HG03565 (cell line): ENCODE results near the gene HGF.

Experiments
- ATAC-seq: cut with Tn5 transposase; IDR thresholded peaks from one replicate; pipeline ENCODE4 v1.9.1; 2021; ENCODE audit warnings: mild to moderate bottlenecking, moderate library complexity; ENCODE audit not compliant: unreplicated experiment

Gene HGF

GRCh38 chr7:81776948-81777630 is 7.2 kb upstream of the HGF start:
- no peak for ATAC-seq

GRCh38 chr7:81776161-81776560 is 6.3 kb upstream of the HGF start:
- no peak for ATAC-seq

- no peak for ATAC-seq
Measured at GRCh38 chr7:81775560-81775959, 5.7 kb upstream of the HGF start.

DNA sequence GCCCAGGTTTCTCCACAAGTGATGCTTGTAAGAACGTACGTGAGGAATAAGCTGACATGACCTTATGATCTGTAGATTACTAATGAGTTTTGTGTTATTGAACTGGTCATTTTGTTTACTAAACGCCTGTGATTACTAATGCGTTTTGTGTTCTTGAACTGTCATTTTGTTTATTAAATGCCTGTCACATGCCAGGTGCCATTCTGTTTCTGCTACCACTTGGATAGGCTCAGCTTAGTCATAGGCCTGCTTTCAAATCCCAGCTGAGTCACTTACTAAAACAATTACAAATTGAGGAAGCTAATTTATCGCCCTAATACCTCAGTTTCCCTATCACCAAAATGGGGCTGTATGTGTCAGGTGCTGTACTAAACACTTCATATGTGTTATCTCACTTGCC is 4.7 kb upstream of the HGF start:
- ATAC-seq, result no peak

DNA sequence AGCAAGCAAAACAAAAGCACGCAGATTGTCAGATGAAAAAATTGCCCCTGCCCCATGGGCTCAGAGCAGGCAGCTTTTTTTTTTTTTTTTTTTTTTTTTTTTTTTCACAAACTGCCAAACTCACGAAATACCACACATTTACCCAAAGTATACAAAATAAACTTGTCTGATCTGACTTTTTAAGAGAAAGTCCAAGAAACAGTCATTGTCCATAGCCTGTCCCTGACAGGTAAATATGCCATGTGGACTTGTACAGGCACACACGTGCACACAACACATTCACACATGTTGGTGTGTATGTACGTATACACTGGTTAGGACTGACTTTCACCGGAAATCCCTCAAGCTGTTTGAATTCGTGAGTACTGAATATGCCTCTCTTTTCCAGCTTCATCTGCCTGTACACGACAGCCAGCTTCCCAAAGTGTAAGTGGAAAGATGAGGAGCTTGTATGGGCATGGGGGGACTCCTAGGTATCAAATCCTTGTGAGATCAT is 929 bp upstream of the HGF start:
- ATAC-seq, result no peak

- ATAC-seq, result no peak
Measured at GRCh38 chr7:81768951-81769778, 682 bp downstream of the HGF start.

- no peak for ATAC-seq
Measured at GRCh38 chr7:81767926-81768325, 1.9 kb downstream of the HGF start.

DNA sequence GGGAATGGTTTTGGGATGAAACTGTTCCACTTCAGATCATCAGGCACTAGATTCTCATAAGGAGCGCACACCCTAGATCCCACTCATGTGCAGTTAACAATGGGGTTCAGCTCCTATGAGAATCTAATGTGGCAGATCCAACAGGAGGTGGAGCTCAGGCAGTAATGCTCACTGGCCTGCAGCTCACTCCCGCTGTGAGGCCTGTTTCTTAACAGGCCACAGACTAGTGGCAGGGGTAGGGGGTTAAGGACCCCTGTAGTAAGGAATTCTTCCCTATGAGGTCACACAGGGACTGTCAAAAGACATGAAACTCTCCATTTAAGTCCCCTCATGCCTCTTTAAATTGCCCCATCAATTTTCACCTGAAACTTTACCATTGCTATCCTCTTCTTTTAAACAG is 8.0 kb downstream of the HGF start:
- ATAC-seq, result no peak

DNA sequence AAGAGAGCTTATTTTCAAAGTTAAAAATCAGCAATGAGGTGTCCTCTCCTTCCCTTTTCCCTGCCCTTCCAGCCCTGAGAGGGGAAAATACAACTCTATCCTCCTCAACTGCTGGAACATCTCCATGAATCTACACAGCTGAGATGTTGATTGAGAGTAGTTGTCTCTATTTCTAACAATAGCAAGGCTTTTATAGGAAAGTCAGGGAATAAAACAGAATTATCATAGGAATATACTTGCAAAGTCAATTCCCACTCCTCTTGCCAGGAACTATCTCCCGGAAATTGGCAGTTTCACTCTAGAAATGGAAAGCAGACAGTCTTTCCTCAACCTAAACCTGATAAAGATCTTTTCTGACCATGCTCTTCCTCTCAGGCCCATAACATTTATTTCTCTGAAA is 8.8 kb downstream of the HGF start:
- no peak for ATAC-seq

- no peak for ATAC-seq
Measured at GRCh38 chr7:81754918-81755696, 14.7 kb downstream of the HGF start.

GRCh38 chr7:81753392-81753791 is 16.5 kb downstream of the HGF start:
- no peak for ATAC-seq

DNA sequence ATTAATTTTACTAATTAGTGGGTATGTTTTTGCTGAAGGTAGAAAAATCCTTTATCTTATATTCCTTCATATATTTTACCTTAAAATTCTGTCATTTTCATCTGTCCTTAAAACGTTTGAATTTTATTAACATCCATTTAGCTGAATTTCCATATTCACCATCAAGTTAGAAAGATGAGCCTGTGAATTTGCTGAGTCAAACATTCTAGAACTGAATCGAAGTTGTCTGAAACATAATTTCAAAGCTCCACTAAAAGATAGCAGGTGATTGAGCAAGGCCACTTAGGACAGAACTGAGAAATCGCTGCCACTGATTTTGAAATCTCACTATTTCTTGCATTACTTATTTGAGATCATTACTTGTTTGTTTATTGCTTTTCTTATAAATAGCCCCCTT is 17.5 kb downstream of the HGF start:
- no peak for ATAC-seq

DNA sequence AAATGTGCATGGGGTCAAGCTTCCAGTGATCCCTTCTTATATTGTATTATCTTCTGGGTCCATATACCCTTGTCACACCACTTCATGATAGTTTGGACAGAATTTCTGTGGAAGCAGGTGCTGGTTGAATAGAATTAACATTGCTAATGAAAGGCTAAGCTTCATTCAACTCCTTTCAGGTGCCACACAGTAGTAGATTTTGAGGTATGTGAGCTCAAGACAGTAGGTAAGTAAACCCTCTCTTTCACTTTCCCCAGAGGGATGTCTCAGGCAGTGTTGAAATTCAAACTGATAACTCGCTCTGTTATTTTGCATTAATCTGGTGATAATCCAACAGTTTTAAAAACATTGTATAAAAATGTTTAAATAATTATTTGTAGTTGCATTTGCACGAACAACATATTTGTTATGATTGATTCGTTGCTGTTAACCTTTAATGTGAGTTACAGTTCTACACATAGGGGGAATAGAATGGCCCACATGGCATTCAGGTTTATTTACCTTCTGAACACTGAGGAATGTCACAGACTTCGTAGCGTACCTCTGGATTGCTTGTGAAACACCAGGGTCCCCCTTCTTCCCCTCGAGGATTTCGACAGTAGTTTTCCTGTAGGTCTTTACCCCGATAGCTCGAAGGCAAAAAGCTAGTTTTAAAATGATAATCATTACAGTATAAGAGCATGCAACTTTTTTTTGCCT is 18.1 kb downstream of the HGF start:
- ATAC-seq, result no peak

GRCh38 chr7:81745637-81746036 is 24.2 kb downstream of the HGF start:
- ATAC-seq, result no peak

GRCh38 chr7:81744389-81744788 is 25.5 kb downstream of the HGF start:
- ATAC-seq, result no peak

GRCh38 chr7:81743665-81744064 is 26.2 kb downstream of the HGF start:
- no peak for ATAC-seq

DNA sequence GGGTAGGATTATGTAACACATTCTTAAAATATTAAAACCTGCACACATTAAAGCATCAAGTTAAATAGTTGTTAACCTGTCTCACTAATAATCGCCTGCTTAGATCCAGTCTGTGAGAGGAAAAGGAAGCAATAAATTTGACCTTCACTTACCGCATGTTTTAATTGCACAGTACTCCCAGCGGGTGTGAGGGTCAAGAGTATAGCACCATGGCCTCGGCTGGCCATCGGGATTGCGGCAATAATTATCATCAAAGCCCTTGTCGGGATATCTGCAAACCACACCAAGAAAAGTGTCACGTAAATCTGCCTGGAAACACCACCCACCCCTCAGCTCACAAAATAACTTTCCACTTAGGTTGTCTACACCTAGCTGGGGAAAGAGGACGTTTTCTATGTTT is 26.6 kb downstream of the HGF start:
- no peak for ATAC-seq

DNA sequence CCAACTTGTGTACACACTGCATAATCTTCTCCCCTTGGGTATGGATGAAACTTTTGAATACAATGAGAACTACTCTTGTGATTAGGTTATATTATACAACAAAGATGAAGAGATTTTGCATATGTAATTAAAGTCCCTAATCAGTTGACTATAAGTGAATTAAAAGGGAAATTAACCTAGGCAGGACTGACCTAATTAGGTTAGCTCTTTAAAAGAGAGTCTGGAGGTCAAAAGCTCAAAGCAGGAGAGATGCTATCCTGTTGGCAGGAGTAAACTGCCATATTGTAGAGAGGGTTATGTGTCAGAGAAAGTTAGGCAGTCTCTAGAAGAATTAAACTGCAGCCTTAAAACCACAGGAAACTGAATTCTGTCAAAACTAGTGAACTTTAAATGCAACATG is 29.4 kb downstream of the HGF start:
- ATAC-seq, result no peak

- ATAC-seq, result no peak
Measured at GRCh38 chr7:81736091-81736490, 33.8 kb downstream of the HGF start.

DNA sequence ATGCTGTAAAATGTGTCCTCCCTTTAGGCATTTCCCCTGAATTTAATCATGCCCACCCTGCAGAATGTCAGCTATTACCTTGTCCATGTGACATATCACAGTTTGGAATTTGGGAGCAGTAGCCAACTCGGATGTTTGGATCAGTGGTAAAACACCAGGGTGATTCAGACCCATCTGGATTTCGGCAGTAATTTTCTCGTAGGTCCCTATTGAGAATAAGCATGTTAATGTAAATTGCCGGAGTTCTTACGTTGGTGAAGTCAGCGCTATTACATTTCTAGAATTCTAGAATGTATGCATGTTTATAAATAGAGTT is 44.1 kb downstream of the HGF start:
- no peak for ATAC-seq
